HuH-7.5 (cell line): ENCODE data around the gene BPI.
"Not testable (repeated sequence)": the region's sequence is repeated elsewhere in the genome, so short reads cannot be mapped to it uniquely, and the experiment has no call there.

Experiments used
- DNase-seq: peaks from one replicate; pipeline ENCODE4 v3.0.0; 2011; ENCODE audit warnings: low spot score

BPI gene

DNA sequence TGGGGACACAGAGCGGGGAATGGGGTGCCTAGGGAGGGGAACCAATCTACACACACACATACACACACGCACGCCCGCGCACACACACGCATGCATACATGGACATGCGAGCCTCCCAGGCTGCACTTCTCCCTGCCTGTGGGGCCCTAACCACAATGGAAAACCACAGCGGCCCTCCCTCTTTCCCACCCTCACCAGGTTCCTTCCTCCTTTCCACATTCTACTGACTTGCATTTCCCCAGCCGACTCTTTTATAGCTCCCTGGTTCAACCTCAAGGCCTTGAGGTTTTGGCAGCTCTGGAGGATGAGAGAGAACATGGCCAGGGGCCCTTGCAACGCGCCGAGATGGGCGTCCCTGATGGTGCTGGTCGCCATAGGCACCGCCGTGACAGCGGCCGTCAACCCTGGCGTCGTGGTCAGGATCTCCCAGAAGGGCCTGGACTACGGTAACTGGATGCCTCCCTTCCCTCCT lies at the start of gene BPI:
BPI (plus strand) TSS at position 249 of the 472 bp plus-strand sequence; CDS start at position 317, 68 bp downstream.
- no peak for DNase-seq

GRCh38 chr20:38254621-38255020 lies 49.3 kb upstream of the BPI start:
- DNase-seq = not testable (repeated sequence)

GRCh38 chr20:38255393-38255792 lies 48.6 kb upstream of the BPI start:
- no peak for DNase-seq

- DNase-seq = no peak
Measured at GRCh38 chr20:38256021-38256420, 47.9 kb upstream of the BPI start.

DNA sequence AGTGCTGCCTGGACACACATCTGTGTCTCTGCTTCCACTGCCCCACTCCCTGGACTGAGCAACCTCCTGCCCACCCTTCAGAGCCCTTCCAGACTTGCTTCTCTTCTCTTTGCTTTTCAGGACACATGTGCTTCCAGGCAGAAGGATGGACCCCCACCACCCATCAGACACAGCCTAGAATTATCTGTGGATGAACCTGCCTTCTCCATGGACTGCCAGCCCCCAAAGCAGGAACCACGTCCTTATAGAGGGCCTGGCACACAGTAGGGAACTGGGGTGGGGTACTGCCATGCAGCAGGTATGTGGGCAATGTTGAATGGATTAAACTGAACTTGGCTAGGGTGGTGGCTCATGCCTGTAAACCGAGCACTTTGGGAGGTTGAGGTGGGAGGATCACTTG lies 47.0 kb upstream of the BPI start:
- no peak for DNase-seq

- no peak for DNase-seq
Measured at GRCh38 chr20:38258545-38259215, 45.3 kb upstream of the BPI start.

DNA sequence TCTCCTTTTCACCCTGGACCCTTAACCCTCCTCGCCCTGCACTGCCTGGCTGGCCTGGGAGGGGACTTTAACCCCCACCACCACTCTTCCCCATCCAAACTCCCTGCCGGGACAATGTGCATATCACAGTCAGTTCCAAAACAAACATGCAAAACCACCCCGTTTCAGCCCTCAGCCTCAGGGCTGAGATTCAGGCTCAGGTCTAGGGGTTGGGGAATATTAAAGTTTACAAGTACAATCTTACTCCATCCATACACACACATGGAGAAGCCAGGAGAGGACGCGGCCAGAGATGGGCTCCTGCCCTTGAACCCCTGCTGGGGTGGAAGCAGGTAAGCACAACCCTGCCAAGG lies 44.0 kb upstream of the BPI start:
- DNase-seq = no peak

- no peak for DNase-seq
Measured at GRCh38 chr20:38260378-38261053, 43.4 kb upstream of the BPI start, which contains the start of gene KIAA1755. Gene KIAA1755, minus strand, starts transcription at chr20:38260735. Its CDS starts 235 bp downstream, at chr20:38260500.

DNA sequence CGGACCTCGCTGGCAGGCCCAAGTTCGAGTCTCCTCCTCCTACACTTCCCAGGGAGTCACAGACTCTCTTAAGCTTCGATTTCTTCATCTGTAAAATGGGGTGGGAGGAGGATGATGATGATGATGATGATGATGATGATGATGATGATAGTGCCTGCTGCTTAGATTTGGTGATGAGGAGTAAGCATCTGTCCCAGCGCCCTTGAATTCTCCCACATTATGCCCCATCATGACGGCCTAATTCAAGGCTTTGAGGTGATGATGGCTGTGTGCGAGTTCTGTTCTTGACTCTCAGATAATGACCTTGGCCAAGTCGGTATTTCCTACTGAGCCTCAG lies 42.9 kb upstream of the BPI start:
- DNase-seq = no peak

- DNase-seq = no peak
Measured at GRCh38 chr20:38262931-38263330, 41.0 kb upstream of the BPI start.

DNA sequence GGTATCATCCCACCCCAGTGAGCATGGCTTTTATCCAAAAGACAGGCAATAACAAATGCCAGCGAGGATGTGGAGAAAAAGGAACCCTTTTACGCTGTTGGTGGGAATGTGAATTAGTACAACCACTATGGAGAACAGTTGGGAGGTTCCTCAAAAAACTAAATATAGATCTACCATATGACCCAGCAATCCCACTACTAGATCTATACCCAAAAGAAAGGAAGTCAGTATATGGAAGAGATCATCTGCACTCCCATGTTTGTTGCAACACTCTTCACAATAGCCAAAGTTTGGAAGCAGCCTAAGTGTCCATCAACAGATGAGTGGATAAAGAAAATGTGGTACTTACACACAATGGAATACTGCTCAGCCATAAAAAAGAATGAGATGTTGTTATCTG lies 37.5 kb upstream of the BPI start:
- DNase-seq = no peak

DNA sequence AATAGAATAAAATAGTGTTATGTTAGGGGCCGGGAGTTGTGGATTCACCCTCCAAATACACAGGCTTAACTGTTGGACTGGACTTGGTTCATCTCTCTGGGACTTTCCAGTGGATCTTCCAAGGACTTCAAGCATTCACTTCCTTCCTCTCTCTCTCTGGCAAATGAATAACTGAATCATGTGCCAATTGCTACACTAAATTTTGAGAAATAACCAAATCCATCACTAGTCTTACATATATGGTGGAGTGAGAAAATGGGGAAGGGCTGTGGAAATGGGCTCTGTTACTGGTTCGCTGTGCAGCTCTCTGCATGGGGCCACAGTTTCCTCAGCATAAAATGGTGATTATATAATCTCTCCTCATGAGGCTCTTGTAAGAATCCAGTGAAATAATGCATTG lies 36.7 kb upstream of the BPI start:
- no peak for DNase-seq

- DNase-seq = no peak
Measured at GRCh38 chr20:38267901-38268514, 35.9 kb upstream of the BPI start.

DNA sequence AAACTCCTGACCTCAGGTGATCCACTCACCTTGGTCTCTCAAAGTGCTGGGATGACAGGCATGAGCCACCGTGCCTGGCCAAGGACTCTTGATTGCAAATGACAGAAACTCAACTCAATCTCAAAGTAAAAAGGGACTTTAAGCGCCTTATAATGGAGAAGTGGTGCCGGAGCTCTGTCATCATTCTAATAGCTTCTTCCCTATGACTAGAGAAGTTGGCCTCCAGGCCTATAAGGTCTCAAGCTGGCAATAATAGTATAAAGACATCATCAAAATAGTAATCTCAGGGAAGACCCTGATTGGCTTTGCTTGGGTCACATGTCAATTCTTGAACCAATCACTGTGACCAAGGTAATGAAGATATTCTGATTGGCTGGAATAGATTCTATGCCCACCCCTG lies 34.9 kb upstream of the BPI start:
- DNase-seq = no peak

DNA sequence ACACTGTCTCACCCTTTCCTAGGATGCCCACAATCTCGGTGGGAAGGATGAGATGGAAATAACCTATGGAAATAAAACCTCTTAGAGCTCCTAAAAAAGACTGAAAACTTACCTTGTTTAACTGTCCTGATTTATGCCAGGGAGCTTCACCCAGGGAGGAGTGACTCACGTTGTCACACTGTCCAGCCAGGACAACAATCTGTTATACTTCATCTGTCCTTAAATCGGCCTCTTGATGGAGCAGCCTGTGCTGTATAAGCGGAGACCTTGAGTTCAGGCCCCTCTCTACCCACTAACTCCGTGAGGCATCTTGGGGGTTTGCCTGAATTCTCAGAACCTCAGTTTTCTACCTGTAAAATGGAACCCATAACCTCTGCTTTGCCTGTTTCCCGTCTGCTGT lies 34.2 kb upstream of the BPI start:
- DNase-seq = no peak

- DNase-seq = no peak
Measured at GRCh38 chr20:38270869-38271605, 32.9 kb upstream of the BPI start.

DNA sequence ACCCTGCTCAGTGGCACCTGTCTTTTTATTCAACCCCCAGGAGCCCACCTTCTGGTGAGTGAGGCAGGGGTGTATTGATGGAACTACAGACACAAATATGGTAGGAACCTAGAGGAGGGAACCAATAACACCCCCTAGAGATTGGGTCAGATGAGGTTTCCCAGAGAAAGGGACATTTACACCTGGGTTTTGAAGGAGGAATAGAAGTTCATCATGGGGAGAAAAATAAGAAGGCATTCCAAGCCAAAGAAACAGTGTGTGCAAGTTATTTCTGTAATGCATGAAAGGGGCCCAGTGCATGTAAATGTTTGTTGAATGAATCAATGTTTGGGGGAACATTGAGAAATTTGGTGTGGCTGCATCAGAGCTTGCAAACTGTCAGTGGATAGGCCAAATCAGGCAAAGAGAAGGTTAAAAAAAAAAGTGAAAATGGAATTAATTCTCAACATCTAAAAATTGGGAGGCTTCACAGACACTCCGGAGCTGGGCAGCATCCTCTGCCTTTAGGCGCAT lies 32.3 kb upstream of the BPI start:
- no peak for DNase-seq

DNA sequence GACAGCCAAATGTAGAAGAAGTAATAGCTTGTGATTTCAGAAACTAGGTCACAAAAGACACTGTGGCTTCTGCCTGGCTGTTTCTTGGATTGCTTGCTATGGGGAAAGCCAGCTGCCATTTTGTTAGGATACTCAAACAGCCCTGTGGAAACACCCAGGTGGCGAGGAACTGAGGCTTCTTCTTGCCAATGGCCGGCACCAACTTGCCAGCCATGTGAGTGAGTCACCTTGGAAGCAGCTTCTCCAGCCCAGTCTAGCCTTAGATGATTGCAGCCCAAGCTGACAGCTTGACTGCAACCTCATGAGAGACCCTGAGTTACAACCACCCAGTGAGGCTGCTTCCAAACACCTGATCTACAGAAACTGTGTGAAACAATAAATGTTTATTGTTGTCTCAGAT lies 31.6 kb upstream of the BPI start:
- no peak for DNase-seq

- no peak for DNase-seq
Measured at GRCh38 chr20:38272961-38273360, 31.0 kb upstream of the BPI start.

DNA sequence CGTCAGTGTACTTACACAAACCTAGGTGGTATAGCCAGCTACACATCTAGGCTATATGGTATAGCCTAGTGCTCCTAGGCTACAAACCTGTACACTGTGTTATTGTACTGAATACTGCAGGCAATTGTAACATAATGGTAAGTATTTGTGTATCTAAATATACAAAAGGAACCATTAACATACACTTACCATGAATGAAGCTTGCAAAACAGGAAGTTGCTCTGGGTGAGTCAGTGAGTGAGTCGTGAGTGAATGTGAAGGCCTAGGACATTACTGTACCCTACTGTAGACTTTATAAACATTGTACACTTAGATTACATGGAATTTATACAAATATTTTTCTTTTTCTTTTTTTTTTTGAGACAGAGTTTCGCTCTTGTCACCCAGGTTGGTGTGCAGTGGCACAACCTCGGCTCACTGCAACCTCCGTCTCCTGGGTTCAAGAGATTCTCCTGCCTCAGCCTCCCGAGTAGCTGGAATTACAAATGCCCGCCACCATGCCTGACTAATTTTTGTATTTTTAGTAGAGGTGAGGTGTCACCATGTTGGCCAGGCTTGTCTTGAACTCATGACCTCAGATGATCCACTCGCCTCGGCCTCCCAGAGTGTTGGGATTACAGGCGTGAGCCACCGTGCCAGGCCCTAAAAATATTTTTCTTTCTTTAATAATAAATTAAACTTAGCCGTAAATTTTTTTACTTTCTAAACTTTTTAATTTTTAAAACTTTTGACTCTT lies 28.0 kb upstream of the BPI start:
- no peak for DNase-seq

DNA sequence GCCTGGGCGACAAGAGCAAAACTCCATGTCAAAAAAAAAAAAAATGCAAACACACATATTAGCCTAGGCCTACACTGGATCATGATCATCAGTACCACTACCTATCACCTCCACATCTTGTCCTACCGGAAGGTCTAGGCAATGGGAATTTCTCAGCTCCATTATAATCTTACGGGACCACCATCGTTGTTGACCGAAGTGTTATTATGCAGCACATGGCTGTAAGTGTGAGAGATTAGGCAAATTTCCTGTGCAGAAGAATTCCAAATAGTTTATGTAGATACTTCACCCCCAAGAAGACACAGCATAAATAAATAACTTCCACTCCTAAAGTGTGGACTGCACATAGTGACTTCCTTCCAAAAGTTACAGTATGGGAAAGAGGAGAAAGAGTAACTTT lies 26.7 kb upstream of the BPI start:
- DNase-seq = no peak

GRCh38 chr20:38277691-38278090 lies 26.3 kb upstream of the BPI start:
- no peak for DNase-seq
